ENCODE data around the gene TRIM75.

The TRIM75 gene

GRCh38 chr4:165031436-165032211, 22.0 kb upstream of the TRIM75 start, which contains the start of gene TRIM60:
TRIM60 (plus strand) TSS chr4:165031999; CDS start chr4:165040073, 8,074 bp downstream.
- no peak within 1 kb of the TSS for H3K9ac ChIP-seq (ENCODE audit: low read length)
- H3K9me2 ChIP-seq (ENCODE audit: low read depth, low read length): no peaks in the 10 kb centered on the region
- no peaks in the 10 kb centered on the region for H3F3A ChIP-seq (ENCODE audit: insufficient read depth, low read length)
- H2AFZ ChIP-seq (ENCODE audit: low read length): no peak within 1 kb of the TSS
- H3K9me3 ChIP-seq (ENCODE audit: low read length): no peaks in the 10 kb centered on the region
- no peak within 1 kb of the TSS for H3K27ac ChIP-seq (ENCODE audit: low read depth, low read length, poor library complexity, severe bottlenecking)
- no peaks in the 10 kb centered on the region for H3K79me2 ChIP-seq (ENCODE audit: insufficient read depth, low read length)
- H4K20me1 ChIP-seq (ENCODE audit: insufficient read depth, low read length): no peaks in the 10 kb centered on the region
- no peak for TF ChIP-seq EZH2 (IDR thresholded peaks at IDR 0.05; ENCODE audit: borderline replicate concordance, low read length)
- no peak within 1 kb of the TSS for H3K4me2 ChIP-seq (ENCODE audit: low read length)
- no peaks in the 10 kb centered on the region for H3K36me3 ChIP-seq (ENCODE audit: insufficient read depth, low read length)
- H3K27me3 ChIP-seq (ENCODE audit: insufficient read depth, low read length): no peaks in the 10 kb centered on the region
- no peak within 1 kb of the TSS for H3K4me3 ChIP-seq (ENCODE audit: low read depth, low read length, poor library complexity, severe bottlenecking)
- no peaks in the 10 kb centered on the region for H3K4me1 ChIP-seq (ENCODE audit: insufficient read depth, low read length, severe bottlenecking)

GRCh38 chr4:165048170-165048569, 5.5 kb upstream of the TRIM75 start:
- Histone ChIP-seq H2AFZ (ENCODE audit: low read length) (no peak overlapping the region), H4K20me1 (ENCODE audit: insufficient read depth, low read length) (no peaks in the 10 kb centered on the region), H3K9ac (ENCODE audit: low read length) (no peak overlapping the region), H3K4me3 (ENCODE audit: low read depth, low read length, poor library complexity, severe bottlenecking) (no peak overlapping the region), H3K27ac (ENCODE audit: low read depth, low read length, poor library complexity, severe bottlenecking) (no peak overlapping the region), H3K4me2 (ENCODE audit: low read length) (no peak overlapping the region), H3K9me2 (ENCODE audit: low read depth, low read length) (no peaks in the 10 kb centered on the region), H3K79me2 (ENCODE audit: insufficient read depth, low read length) (no peaks in the 10 kb centered on the region), H3K27me3 (ENCODE audit: insufficient read depth, low read length) (no peaks in the 10 kb centered on the region), H3K36me3 (ENCODE audit: insufficient read depth, low read length) (no peaks in the 10 kb centered on the region), H3F3A (ENCODE audit: insufficient read depth, low read length) (no peaks in the 10 kb centered on the region), H3K9me3 (ENCODE audit: low read length) (no peaks in the 10 kb centered on the region), H3K4me1 (ENCODE audit: insufficient read depth, low read length, severe bottlenecking) (no peaks in the 10 kb centered on the region)
- no peak for TF ChIP-seq EZH2 (IDR thresholded peaks at IDR 0.05; ENCODE audit: borderline replicate concordance, low read length)
- no peak for TF ChIP-seq CTCF (IDR thresholded peaks at IDR 0.05; ENCODE audit: low read length)

- Histone ChIP-seq H3K4me3 (ENCODE audit: low read depth, low read length, poor library complexity, severe bottlenecking) (no peak overlapping the region), H3K4me2 (ENCODE audit: low read length) (no peak overlapping the region), H3F3A (ENCODE audit: insufficient read depth, low read length) (no peaks in the 10 kb centered on the region), H3K27ac (ENCODE audit: low read depth, low read length, poor library complexity, severe bottlenecking) (no peak overlapping the region), H3K79me2 (ENCODE audit: insufficient read depth, low read length) (no peaks in the 10 kb centered on the region), H3K36me3 (ENCODE audit: insufficient read depth, low read length) (no peaks in the 10 kb centered on the region), H2AFZ (ENCODE audit: low read length) (no peak overlapping the region), H3K27me3 (ENCODE audit: insufficient read depth, low read length) (no peaks in the 10 kb centered on the region), H3K9me2 (ENCODE audit: low read depth, low read length) (no peaks in the 10 kb centered on the region), H3K4me1 (ENCODE audit: insufficient read depth, low read length, severe bottlenecking) (no peaks in the 10 kb centered on the region), H3K9ac (ENCODE audit: low read length) (no peak overlapping the region), H3K9me3 (ENCODE audit: low read length) (no peaks in the 10 kb centered on the region), H4K20me1 (ENCODE audit: insufficient read depth, low read length) (no peaks in the 10 kb centered on the region)
- TF ChIP-seq CTCF (IDR thresholded peaks at IDR 0.05; ENCODE audit: low read length) (no peak), EZH2 (IDR thresholded peaks at IDR 0.05; ENCODE audit: borderline replicate concordance, low read length) (no peak)
Observed at GRCh38 chr4:165052627-165053026, 1.0 kb upstream of the TRIM75 start.

GRCh38 chr4:165055601-165056000, 1.9 kb downstream of the TRIM75 start:
- Histone ChIP-seq H3K79me2 (ENCODE audit: insufficient read depth, low read length) (no peaks in the 10 kb centered on the region), H4K20me1 (ENCODE audit: insufficient read depth, low read length) (no peaks in the 10 kb centered on the region), H3K27ac (ENCODE audit: low read depth, low read length, poor library complexity, severe bottlenecking) (no peak overlapping the region), H3K9me3 (ENCODE audit: low read length) (no peaks in the 10 kb centered on the region), H3K4me2 (ENCODE audit: low read length) (no peak overlapping the region), H3K36me3 (ENCODE audit: insufficient read depth, low read length) (no peaks in the 10 kb centered on the region), H3F3A (ENCODE audit: insufficient read depth, low read length) (no peaks in the 10 kb centered on the region), H2AFZ (ENCODE audit: low read length) (no peak overlapping the region), H3K27me3 (ENCODE audit: insufficient read depth, low read length) (no peaks in the 10 kb centered on the region), H3K4me1 (ENCODE audit: insufficient read depth, low read length, severe bottlenecking) (no peaks in the 10 kb centered on the region), H3K4me3 (ENCODE audit: low read depth, low read length, poor library complexity, severe bottlenecking) (no peak overlapping the region), H3K9ac (ENCODE audit: low read length) (no peak overlapping the region), H3K9me2 (ENCODE audit: low read depth, low read length) (no peaks in the 10 kb centered on the region)
- TF ChIP-seq EZH2 (IDR thresholded peaks at IDR 0.05; ENCODE audit: borderline replicate concordance, low read length): no peak
- no peak for TF ChIP-seq CTCF (IDR thresholded peaks at IDR 0.05; ENCODE audit: low read length)

Data from OCI-LY1 (cell line).